Nephron (organoid): Measurements from ENCODE around the gene PPP1R15B.

Experiments
- H3K27ac Mint-ChIP-seq, 3 experiments: 2 replicates each; pipeline ENCODE4 v1.8.0; 2020; ENCODE audit warnings: mixed read lengths in 3 of 3, mild to moderate bottlenecking in 2 of 3, moderate library complexity in 1 of 3
- H3K27me3 Mint-ChIP-seq: 2 replicates; pipeline ENCODE4 v1.8.0; 2021; ENCODE audit warnings: low read depth, mild to moderate bottlenecking, moderate library complexity, mixed read lengths
- H3K36me3 Mint-ChIP-seq: 2 replicates; pipeline ENCODE4 v1.8.0; 2020; ENCODE audit warnings: low read depth, mixed read lengths
- H3K4me1 Mint-ChIP-seq: 2 replicates; pipeline ENCODE4 v1.8.0; 2020; ENCODE audit warnings: mixed read lengths
- H3K4me3 Mint-ChIP-seq, 3 experiments: 2 replicates each; pipeline ENCODE4 v1.8.0; 2020; ENCODE audit warnings: mild to moderate bottlenecking in 3 of 3, mixed read lengths in 3 of 3, moderate library complexity in 2 of 3
- H3K9me3 Mint-ChIP-seq: 2 replicates; pipeline ENCODE4 v1.8.0; 2020; ENCODE audit warnings: mixed read lengths
- TF ChIP-seq, protein P1 (sequence below), 3 experiments: fragments of 200-600 bp; sonication (generic); IDR thresholded peaks; one replicate each; pipeline ENCODE4 v1.5.0; 2021; ENCODE audit warnings: antibody characterized with exemption in 3 of 3; ENCODE audit not compliant: unreplicated experiment in 3 of 3

Gene PPP1R15B

DNA sequence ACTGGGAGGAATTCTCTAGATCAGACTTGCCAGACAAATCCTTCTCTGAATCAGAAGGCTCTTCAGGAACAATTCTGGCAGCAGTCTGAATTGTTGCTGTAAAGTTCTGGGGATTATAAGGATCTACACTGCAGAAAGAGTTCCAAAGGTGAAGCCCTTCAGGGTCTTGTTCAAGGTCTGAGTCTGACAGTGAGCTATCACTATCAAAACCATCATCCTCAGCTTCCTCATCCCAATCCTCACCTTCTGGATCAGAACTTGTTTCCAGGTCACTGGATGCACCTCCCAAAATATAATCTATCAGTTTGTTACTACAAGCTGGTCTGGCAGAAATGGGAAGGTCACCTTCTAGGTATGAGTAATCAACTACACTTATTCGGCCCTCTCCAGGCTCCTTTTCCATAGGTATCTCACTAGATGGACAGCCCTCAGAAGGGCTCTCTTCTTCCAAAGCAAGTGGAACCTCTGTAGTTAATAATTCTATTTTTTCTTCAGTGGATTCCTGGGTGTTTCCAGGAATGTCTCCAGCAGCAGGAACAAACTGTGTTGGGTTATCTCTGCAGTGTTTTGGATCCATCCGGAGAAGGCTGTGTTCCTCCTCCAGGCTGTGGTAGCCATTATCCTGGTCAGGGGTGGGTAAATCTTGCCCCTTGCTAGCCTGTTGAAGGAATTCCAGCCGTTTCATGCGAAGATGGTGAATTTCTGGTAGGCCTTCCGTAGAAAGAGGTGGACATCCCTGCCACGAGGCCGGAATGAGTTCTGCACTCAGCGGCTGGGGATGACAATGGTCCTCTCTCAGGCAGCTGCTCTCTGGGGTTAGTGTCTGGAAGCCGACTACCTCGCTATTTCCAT is 1.6 kb downstream of the PPP1R15B start:
- H3K27me3 Mint-ChIP-seq = peaks cover 3% of the 10 kb centered on the region

DNA sequence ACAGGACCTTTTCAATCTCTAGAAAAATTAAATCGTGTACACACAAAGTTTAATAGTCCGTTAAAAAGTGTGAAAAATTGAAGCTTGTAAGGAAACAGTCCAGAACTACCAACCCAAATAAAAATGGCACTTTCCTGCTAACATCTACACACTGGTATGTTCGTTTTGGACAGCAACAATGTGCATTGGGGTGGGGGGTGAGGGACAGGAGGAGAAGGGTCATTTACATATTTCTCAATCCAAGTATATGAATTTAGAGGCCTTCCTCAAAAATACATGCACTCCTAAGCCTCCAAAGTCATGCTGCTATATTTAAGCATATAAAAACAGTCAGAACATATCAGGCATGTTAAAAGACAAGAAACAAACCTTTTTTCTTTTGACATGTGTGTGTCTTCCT is 2.5 kb downstream of the PPP1R15B start:
- TF ChIP-seq, protein P1, sequence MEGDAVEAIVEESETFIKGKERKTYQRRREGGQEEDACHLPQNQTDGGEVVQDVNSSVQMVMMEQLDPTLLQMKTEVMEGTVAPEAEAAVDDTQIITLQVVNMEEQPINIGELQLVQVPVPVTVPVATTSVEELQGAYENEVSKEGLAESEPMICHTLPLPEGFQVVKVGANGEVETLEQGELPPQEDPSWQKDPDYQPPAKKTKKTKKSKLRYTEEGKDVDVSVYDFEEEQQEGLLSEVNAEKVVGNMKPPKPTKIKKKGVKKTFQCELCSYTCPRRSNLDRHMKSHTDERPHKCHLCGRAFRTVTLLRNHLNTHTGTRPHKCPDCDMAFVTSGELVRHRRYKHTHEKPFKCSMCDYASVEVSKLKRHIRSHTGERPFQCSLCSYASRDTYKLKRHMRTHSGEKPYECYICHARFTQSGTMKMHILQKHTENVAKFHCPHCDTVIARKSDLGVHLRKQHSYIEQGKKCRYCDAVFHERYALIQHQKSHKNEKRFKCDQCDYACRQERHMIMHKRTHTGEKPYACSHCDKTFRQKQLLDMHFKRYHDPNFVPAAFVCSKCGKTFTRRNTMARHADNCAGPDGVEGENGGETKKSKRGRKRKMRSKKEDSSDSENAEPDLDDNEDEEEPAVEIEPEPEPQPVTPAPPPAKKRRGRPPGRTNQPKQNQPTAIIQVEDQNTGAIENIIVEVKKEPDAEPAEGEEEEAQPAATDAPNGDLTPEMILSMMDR (IDR thresholded peaks at IDR 0.05; ENCODE audit: unreplicated experiment in 3 of 3) = no peak
- Mint-ChIP-seq H3K27ac (peak overlapping the region; percentile 68 to 100 (median 97)), H3K4me3 (peak overlapping the region; percentile 96 to 99 (median 99)), H3K36me3 (peaks cover 21% of the 10 kb centered on the region), H3K27me3 (peaks cover 3% of the 10 kb centered on the region), H3K9me3 (no peaks in the 10 kb centered on the region), H3K4me1 (peaks cover 28% of the 10 kb centered on the region)

More for the DNA sequence above, 1.6 kb downstream of the PPP1R15B start:
- Mint-ChIP-seq H3K4me1 (peaks cover 28% of the 10 kb centered on the region), H3K27ac (peak overlapping the region; percentile 97 to 100 (median 99)), H3K9me3 (no peaks in the 10 kb centered on the region), H3K4me3 (peak overlapping the region; percentile 96 to 99 (median 99)), H3K36me3 (peaks cover 16% of the 10 kb centered on the region)
- TF ChIP-seq, protein P1 (IDR thresholded peaks at IDR 0.05; ENCODE audit: unreplicated experiment in 3 of 3) = no peak

DNA sequence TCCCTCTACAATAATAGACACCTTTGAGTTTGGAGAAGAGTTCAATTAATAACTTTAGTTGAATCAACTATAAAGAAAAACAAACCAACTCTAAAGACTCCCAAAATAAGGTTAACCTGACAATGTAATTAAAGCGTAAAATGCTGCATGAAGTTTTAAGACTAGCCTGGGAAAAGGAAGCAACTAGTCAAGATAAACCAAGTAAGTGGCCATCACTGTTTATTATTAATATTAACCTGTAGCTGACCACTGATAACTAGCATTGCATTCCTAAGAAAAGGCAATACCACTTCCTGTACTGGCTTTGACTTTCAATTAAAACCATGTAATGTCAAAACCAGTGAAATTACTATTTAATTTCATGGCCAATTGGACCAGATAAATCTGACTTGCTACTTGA is 3.0 kb downstream of the PPP1R15B start:
- Mint-ChIP-seq H3K4me3 (peak overlapping the region; percentile 96 to 99 (median 99)), H3K27me3 (peaks cover 3% of the 10 kb centered on the region), H3K4me1 (peaks cover 28% of the 10 kb centered on the region), H3K36me3 (peaks cover 27% of the 10 kb centered on the region), H3K9me3 (no peaks in the 10 kb centered on the region), H3K27ac (peak overlapping the region; percentile 35 to 100 (median 68))
- TF ChIP-seq, protein P1 (IDR thresholded peaks at IDR 0.05; ENCODE audit: unreplicated experiment in 3 of 3) = no peak

DNA sequence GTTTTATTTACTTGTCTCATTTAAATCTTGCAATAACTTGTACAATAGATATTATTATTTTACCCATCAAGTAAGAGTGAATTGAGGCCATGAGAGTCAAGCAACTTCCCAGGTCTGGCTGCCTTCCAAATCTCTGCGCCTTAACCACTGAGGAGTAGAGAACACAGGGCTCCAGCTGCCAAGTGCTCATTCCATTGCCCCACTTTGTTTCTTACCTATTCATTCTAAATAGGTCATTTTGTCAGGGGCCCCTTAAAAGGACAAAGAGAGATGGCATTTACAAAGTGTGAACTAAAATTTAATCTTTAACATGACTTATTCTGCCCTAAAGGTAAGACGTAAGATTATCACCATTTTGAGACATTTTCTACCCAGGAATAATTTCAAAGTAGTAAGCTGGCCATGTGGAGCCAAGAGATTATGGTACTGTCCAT is 3.5 kb downstream of the PPP1R15B start:
- H3K27ac Mint-ChIP-seq = peak overlapping the region; percentile 35 to 68 (median 55)
- H3K4me1 Mint-ChIP-seq = peaks cover 27% of the 10 kb centered on the region
- no peaks in the 10 kb centered on the region for H3K9me3 Mint-ChIP-seq
- peaks cover 28% of the 10 kb centered on the region for H3K36me3 Mint-ChIP-seq
- H3K4me3 Mint-ChIP-seq = peak overlapping the region; percentile 96 to 99 (median 99)
- TF ChIP-seq, protein P1 (IDR thresholded peaks at IDR 0.05; ENCODE audit: unreplicated experiment in 3 of 3) = no peak
- peaks cover 3% of the 10 kb centered on the region for H3K27me3 Mint-ChIP-seq

DNA sequence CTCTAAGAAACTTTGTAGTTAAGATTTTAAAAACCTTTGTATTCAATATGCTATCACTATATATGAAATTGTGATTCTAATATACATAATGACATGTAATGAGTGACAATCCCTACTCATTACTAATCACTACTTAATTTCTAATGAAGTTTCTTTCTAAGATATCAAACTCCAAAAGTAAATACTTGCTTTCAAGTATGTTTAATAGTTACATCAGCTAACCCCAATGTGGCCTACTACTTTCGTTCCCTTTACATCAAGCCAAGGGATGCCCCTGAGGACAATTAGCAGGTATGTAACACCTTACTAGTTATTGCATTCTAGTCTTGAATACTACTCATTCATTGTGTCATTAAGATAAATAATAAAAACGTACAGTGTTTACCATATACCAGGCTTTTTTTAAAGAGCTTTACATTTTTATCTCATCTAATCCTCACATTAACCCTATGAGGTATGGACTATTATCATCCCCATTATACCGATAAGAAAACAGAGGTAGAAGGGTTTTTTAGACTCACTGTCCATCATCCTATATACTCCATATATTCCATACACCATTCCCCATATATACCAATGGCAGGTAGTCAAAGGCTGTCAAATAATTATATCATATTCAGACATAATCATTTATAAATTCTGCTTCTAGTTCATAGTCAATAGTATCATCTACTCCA is 4.2 kb downstream of the PPP1R15B start:
- peaks cover 31% of the 10 kb centered on the region for H3K36me3 Mint-ChIP-seq
- peaks cover 24% of the 10 kb centered on the region for H3K4me1 Mint-ChIP-seq
- peak overlapping the region; percentile 96 to 99 (median 99) for H3K4me3 Mint-ChIP-seq
- H3K9me3 Mint-ChIP-seq = no peaks in the 10 kb centered on the region
- TF ChIP-seq, protein P1 (IDR thresholded peaks at IDR 0.05; ENCODE audit: unreplicated experiment in 3 of 3) = no peak
- peak overlapping the region in 1 of 3 experiments; percentile 35 for H3K27ac Mint-ChIP-seq
- H3K27me3 Mint-ChIP-seq = no peaks in the 10 kb centered on the region
